Mesenchymal stem cell (in vitro differentiated cells and primary cell): Measurements from ENCODE around the gene DGAT2.
A peak's percentile ranks its signal among the peaks of the same experiment; 100 is the strongest.

ENCODE experiments used
- DNase-seq: peaks from one replicate; pipeline ENCODE4 v3.0.0-alpha.2; 2013
- H2AFZ ChIP-seq: one replicate; pipeline ENCODE4 v1.6.1; 2013; ENCODE audit warnings: low read depth, mild to moderate bottlenecking, control low read depth, inconsistent platforms, low read length, moderate library complexity
- H2AK5ac ChIP-seq: 2 replicates; pipeline ENCODE4 v1.6.1; 2013; ENCODE audit warnings: low read length, moderate library complexity, mild to moderate bottlenecking, inconsistent platforms; ENCODE audit not compliant: severe bottlenecking
- H2BK120ac ChIP-seq: one replicate; pipeline ENCODE4 v1.6.1; 2013; ENCODE audit warnings: low read depth, mild to moderate bottlenecking, inconsistent platforms, low read length, moderate library complexity
- H2BK12ac ChIP-seq, 2 experiments: one replicate each; pipeline ENCODE4 v1.6.1; 2013; ENCODE audit warnings: inconsistent platforms in 2 of 2, low read length in 2 of 2, mild to moderate bottlenecking in 2 of 2, moderate library complexity in 2 of 2, control low read depth in 1 of 2
- H2BK15ac ChIP-seq: one replicate; pipeline ENCODE4 v1.6.1; 2013; ENCODE audit warnings: mild to moderate bottlenecking, low read depth, inconsistent platforms; ENCODE audit not compliant: poor library complexity, severe bottlenecking
- H2BK5ac ChIP-seq: 2 replicates; pipeline ENCODE4 v1.6.1; 2013; ENCODE audit warnings: low read depth, mild to moderate bottlenecking, low read length, control low read depth, inconsistent platforms; ENCODE audit not compliant: poor library complexity, severe bottlenecking
- H3K14ac ChIP-seq, 2 experiments: one replicate each; pipeline ENCODE4 v1.6.1; 2013; ENCODE audit warnings: inconsistent platforms in 2 of 2, low read length in 2 of 2, control low read depth in 1 of 2, mild to moderate bottlenecking in 1 of 2, moderate library complexity in 1 of 2
- H3K18ac ChIP-seq, 2 experiments: one replicate each; pipeline ENCODE4 v1.6.1; 2013; ENCODE audit warnings: inconsistent platforms in 2 of 2, low read length in 2 of 2, control low read depth in 1 of 2, low read depth in 1 of 2, mild to moderate bottlenecking in 1 of 2
- H3K23ac ChIP-seq, 2 experiments: one replicate each; pipeline ENCODE4 v1.6.1; 2013; ENCODE audit warnings: inconsistent platforms in 2 of 2, low read length in 2 of 2, mild to moderate bottlenecking in 2 of 2, moderate library complexity in 2 of 2, control low read depth in 1 of 2
- H3K27ac ChIP-seq: 2 replicates; pipeline ENCODE4 v1.5.1; 2013; ENCODE audit warnings: mild to moderate bottlenecking, moderate library complexity, low read length, control low read depth, inconsistent platforms; ENCODE audit not compliant: poor library complexity, severe bottlenecking
- H3K27me3 ChIP-seq, 2 experiments: 2 replicates each; pipeline versions ENCODE4 v1.6.1 to v1.7.0; 2013; ENCODE audit warnings: low read length in 2 of 2, mild to moderate bottlenecking in 2 of 2, moderate library complexity in 2 of 2, control low read depth in 1 of 2, inconsistent platforms in 1 of 2; ENCODE audit not compliant: control insufficient read depth in 1 of 2, insufficient read depth in 1 of 2
- H3K36me3 ChIP-seq, 2 experiments: 2 replicates each; pipeline versions ENCODE4 v1.6.1 to v1.7.0; 2013; ENCODE audit warnings: low read length in 2 of 2, control low read depth in 1 of 2, inconsistent platforms in 1 of 2, low read depth in 1 of 2, mild to moderate bottlenecking in 1 of 2; ENCODE audit not compliant: insufficient read depth in 2 of 2, control insufficient read depth in 1 of 2
- H3K4ac ChIP-seq, 2 experiments: one replicate each; pipeline ENCODE4 v1.6.1; 2013; ENCODE audit warnings: inconsistent platforms in 2 of 2, low read length in 2 of 2, mild to moderate bottlenecking in 2 of 2, moderate library complexity in 2 of 2, control low read depth in 1 of 2, low read depth in 1 of 2
- H3K4me1 ChIP-seq: 2 replicates; pipeline ENCODE4 v1.6.1; 2013; ENCODE audit warnings: low read depth, low read length, control low read depth; ENCODE audit not compliant: control insufficient read depth, insufficient read depth
- H3K4me2 ChIP-seq: 2 replicates; pipeline ENCODE4 v1.6.1; 2013; ENCODE audit warnings: low read length, mild to moderate bottlenecking, inconsistent platforms; ENCODE audit not compliant: poor library complexity, severe bottlenecking
- H3K4me3 ChIP-seq, 2 experiments: 2 replicates each; pipeline versions ENCODE4 v1.5.1 to v1.7.0; 2013; ENCODE audit warnings: low read length in 2 of 2, mild to moderate bottlenecking in 2 of 2, control low read depth in 1 of 2, low read depth in 1 of 2; ENCODE audit not compliant: insufficient read depth in 1 of 2
- H3K79me1 ChIP-seq: replicated peaks from 2 replicates; pipeline ENCODE4 v1.6.1; 2013; ENCODE audit warnings: mild to moderate bottlenecking, control low read depth, low read length, inconsistent platforms; ENCODE audit not compliant: poor library complexity, severe bottlenecking
- H3K9ac ChIP-seq: 2 replicates; pipeline ENCODE4 v1.7.0; 2013; ENCODE audit warnings: mild to moderate bottlenecking, low read length, moderate library complexity
- H3K9me3 ChIP-seq: 2 replicates; pipeline ENCODE4 v1.7.0; 2013; ENCODE audit warnings: mild to moderate bottlenecking, low read length; ENCODE audit not compliant: control insufficient read depth
- H4K8ac ChIP-seq: one replicate; pipeline ENCODE4 v1.6.1; 2013; ENCODE audit warnings: inconsistent platforms, mild to moderate bottlenecking, low read length, moderate library complexity
- H4K91ac ChIP-seq: one replicate; pipeline ENCODE4 v1.6.1; 2013; ENCODE audit warnings: mild to moderate bottlenecking, low read length, inconsistent platforms
- WGBS: methylation state at CpG from one replicate; pipeline ENCODE4 v1.1.7; 2013; ENCODE audit warnings: mixed read lengths; 5-methylcytosine and 5-hydroxymethylcytosine counted together

DGAT2 gene

GRCh38 chr11:75792997-75793800 is 24.6 kb downstream of the DGAT2 start:
- Histone ChIP-seq H4K8ac (no peak overlapping the region), H3K4ac (no peak overlapping the region), H2AK5ac (no peak overlapping the region), H3K27ac (no peak overlapping the region), H3K36me3 (peaks cover 0 to 94% of the 10 kb centered on the region in 2 experiments), H3K14ac (no peak overlapping the region), H3K4me2 (no peak overlapping the region), H3K27me3 (peaks cover 0 to 4% of the 10 kb centered on the region in 2 experiments), H3K9me3 (no peaks in the 10 kb centered on the region), H2BK120ac (no peak overlapping the region), H4K91ac (no peak overlapping the region), H3K4me3 (no peak overlapping the region), H3K79me1 (no peaks in the 10 kb centered on the region), H3K4me1 (peaks cover 9% of the 10 kb centered on the region), H2AFZ (no peak overlapping the region), H3K23ac (no peak overlapping the region), H2BK15ac (no peak overlapping the region), H3K18ac (no peak overlapping the region), H2BK5ac (no peak overlapping the region), H3K9ac (no peak overlapping the region), H2BK12ac (no peak overlapping the region)
- 78% methylated on average over 12 of the region's 12 CpGs for WGBS
- no peak for DNase-seq

GRCh38 chr11:75793966-75794365 is 25.4 kb downstream of the DGAT2 start:
- Histone ChIP-seq H3K79me1 (no peaks in the 10 kb centered on the region), H2BK5ac (no peak overlapping the region), H3K14ac (no peak overlapping the region), H2AFZ (no peak overlapping the region), H4K8ac (peak overlapping the region; percentile 10), H2BK12ac (no peak overlapping the region), H4K91ac (no peak overlapping the region), H3K4ac (no peak overlapping the region), H3K18ac (no peak overlapping the region), H3K4me3 (no peak overlapping the region), H2BK15ac (no peak overlapping the region), H2BK120ac (no peak overlapping the region), H3K23ac (no peak overlapping the region), H3K27me3 (peaks cover 0 to 4% of the 10 kb centered on the region in 2 experiments), H3K27ac (no peak overlapping the region), H2AK5ac (no peak overlapping the region), H3K9ac (no peak overlapping the region), H3K4me1 (peaks cover 9% of the 10 kb centered on the region), H3K9me3 (no peaks in the 10 kb centered on the region), H3K36me3 (peaks cover 0 to 94% of the 10 kb centered on the region in 2 experiments), H3K4me2 (no peak overlapping the region)
- 80% methylated on average over 2 of the region's 2 CpGs for WGBS
- DNase-seq: no peak

- Histone ChIP-seq H3K36me3 (peaks cover 0 to 94% of the 10 kb centered on the region in 2 experiments), H3K4me2 (no peak overlapping the region), H3K9ac (no peak overlapping the region), H3K79me1 (no peaks in the 10 kb centered on the region), H2BK15ac (no peak overlapping the region), H3K9me3 (no peaks in the 10 kb centered on the region), H2AFZ (no peak overlapping the region), H3K27me3 (peaks cover 0 to 4% of the 10 kb centered on the region in 2 experiments), H3K27ac (no peak overlapping the region), H2BK12ac (no peak overlapping the region), H3K4me3 (no peak overlapping the region), H3K14ac (peak overlapping the region in 1 of 2 experiments; percentile 21), H3K4ac (no peak overlapping the region), H2BK5ac (no peak overlapping the region), H4K8ac (no peak overlapping the region), H2BK120ac (no peak overlapping the region), H3K23ac (no peak overlapping the region), H3K4me1 (peaks cover 9% of the 10 kb centered on the region), H2AK5ac (no peak overlapping the region), H4K91ac (no peak overlapping the region), H3K18ac (no peak overlapping the region)
- 87% methylated on average over 4 of the region's 4 CpGs for WGBS
- DNase-seq: no peak
Measured at GRCh38 chr11:75795276-75796090, 26.9 kb downstream of the DGAT2 start.

- peaks cover 9% of the 10 kb centered on the region for H3K4me1 ChIP-seq
- H3K79me1 ChIP-seq: no peaks in the 10 kb centered on the region
- no peak overlapping the region for H3K18ac ChIP-seq
- H2BK120ac ChIP-seq: no peak overlapping the region
- peaks cover 0 to 94% of the 10 kb centered on the region in 2 experiments for H3K36me3 ChIP-seq
- peaks cover 0 to 4% of the 10 kb centered on the region in 2 experiments for H3K27me3 ChIP-seq
- H3K9ac ChIP-seq: no peak overlapping the region
- no peak overlapping the region for H2BK15ac ChIP-seq
- H3K23ac ChIP-seq: no peak overlapping the region
- no peak overlapping the region for H2BK12ac ChIP-seq
- H3K4ac ChIP-seq: no peak overlapping the region
- 62% methylated on average over 2 of the region's 2 CpGs for WGBS
- no peak overlapping the region for H2AK5ac ChIP-seq
- H3K4me3 ChIP-seq: no peak overlapping the region
- no peaks in the 10 kb centered on the region for H3K9me3 ChIP-seq
- no peak overlapping the region for H3K14ac ChIP-seq
- H2BK5ac ChIP-seq: no peak overlapping the region
- no peak overlapping the region for H3K4me2 ChIP-seq
- H3K27ac ChIP-seq: no peak overlapping the region
- no peak overlapping the region for H4K8ac ChIP-seq
- no peak for DNase-seq
- H4K91ac ChIP-seq: no peak overlapping the region
- no peak overlapping the region for H2AFZ ChIP-seq
Measured at GRCh38 chr11:75796091-75796435, 27.5 kb downstream of the DGAT2 start.
